GM23248 (cell line): ENCODE data around the gene TMEM201.

Experiments used
- EZH2 ChIP-seq: fragments of 200-600 bp; sonication (generic); IDR thresholded peaks from 2 replicates; pipeline ENCODE4 v1.6.1; 2018; ENCODE audit warnings: antibody characterized with exemption, mild to moderate bottlenecking; ENCODE audit not compliant: insufficient read depth, poor library complexity, severe bottlenecking
- EZH2phosphoT487 ChIP-seq: fragments of 200-600 bp; sonication (generic); IDR thresholded peaks from 2 replicates; pipeline ENCODE4 v1.6.1; 2018; ENCODE audit warnings: antibody characterized with exemption, moderate library complexity, mild to moderate bottlenecking, low read depth; ENCODE audit not compliant: insufficient read depth

- TF ChIP-seq EZH2 (no peak), EZH2phosphoT487 (no peak)
Observed at GRCh38 chr1:9590945-9591668, 2.4 kb downstream of the TMEM201 start.
